Sigmoid colon (tissue), 7 donors: Measurements from ENCODE around the gene PLEKHM2. TPM values are rescaled to one million over a fixed set of nuclear protein-coding genes. Genes with fewer than 3 reads are reported as not detected.

Source experiments
- DNase-seq: peaks from one replicate; pipeline ENCODE4 v3.0.0-alpha.2; 2019
- H3K27ac ChIP-seq, 4 donors: fragments of 200-600 bp; sonication (generic); one replicate each; pipeline ENCODE4 v1.5.1; 2016 to 2019; ENCODE audit warnings: mild to moderate bottlenecking in 1 of 4
- H3K27me3 ChIP-seq, 3 donors: fragments of 200-600 bp; sonication (generic); one replicate each; pipeline ENCODE4 v1.5.1; 2019; ENCODE audit warnings: mild to moderate bottlenecking in 1 of 3
- H3K36me3 ChIP-seq, 4 donors: fragments of 200-600 bp; sonication (generic); one replicate each; pipeline ENCODE4 v1.5.1; 2016 to 2019
- H3K4me1 ChIP-seq, 4 donors: fragments of 200-600 bp; sonication (generic); one replicate each; pipeline ENCODE4 v1.5.1; 2017 to 2019
- H3K4me3 ChIP-seq, 4 donors: fragments of 200-600 bp; sonication (generic); one replicate each; pipeline ENCODE4 v1.5.1; 2017 to 2019; ENCODE audit warnings: mild to moderate bottlenecking in 2 of 4, moderate library complexity in 1 of 4
- H3K9me3 ChIP-seq, 4 donors: fragments of 200-600 bp in 3 of 4; sonication (generic) in 3 of 4; one replicate each; pipeline versions ENCODE4 v1.5.1 to v1.6.1; 2013 to 2019
- CTCF ChIP-seq, 4 experiments: fragments of 450-650 bp in 3 of 4; fragments of 200-600 bp in 1 of 4; IDR thresholded peaks; one replicate each; pipeline ENCODE4 v1.5.1; 2016 to 2019; ENCODE audit warnings: antibody characterized with exemption in 4 of 4, mild to moderate bottlenecking in 3 of 4, moderate library complexity in 2 of 4
- EP300 ChIP-seq, 4 donors: sonication (generic); formaldehyde crosslinking; IDR thresholded peaks; one replicate each; pipeline ENCODE4 v1.6.1; 2017; ENCODE audit warnings: antibody characterized with exemption in 4 of 4
- POLR2A ChIP-seq, 2 donors: fragments of 450-650 bp; IDR thresholded peaks; one replicate each; pipeline ENCODE4 v1.6.1; 2016; ENCODE audit warnings: antibody characterized with exemption in 2 of 2, mild to moderate bottlenecking in 2 of 2, moderate library complexity in 2 of 2
- POLR2AphosphoS5 ChIP-seq, 4 donors: sonication (generic); formaldehyde crosslinking; IDR thresholded peaks; one replicate each; pipeline ENCODE4 v1.6.1; 2017; ENCODE audit warnings: antibody characterized with exemption in 4 of 4
- WGBS, 2 donors: extraction: QIAGEN DNeasy Blood & Tissue Kit; methylation state at CpG; one replicate each; pipeline ENCODE4 v1.1.7; 2013; 5-methylcytosine and 5-hydroxymethylcytosine counted together
- intact Hi-C: fragments of 100-400 bp; cut with DNase I; formaldehyde crosslinking; loops from one replicate; pipeline ENCODE4 v1.15.1; 2023
- polyA plus RNA-seq, 3 donors: library from polyadenylated mRNA; stranded (reverse); fragments of 200-250 nt; gene quantifications; one replicate each; pipeline ENCODE4 v1.2.3, GENCODE V29; 2013
- total RNA-seq, 4 donors: library from RNA; depleted of rRNA; stranded (reverse); fragments of >200 nt; gene quantifications; one replicate each; pipeline ENCODE4 v1.1.0, GENCODE V29; 2016
- donor health status: healthy with polysubstance abuse.
- donor health status: Bipolar disorder and iron deficiency.
- donor health status: healthy.

PLEKHM2 gene
- total and polyA plus RNA-seq, 7 donors, result 19.8 to 49.6 (median 28.9) TPM

GRCh38 chr1:15765495-15766194, 81.5 kb downstream of the PLEKHM2 start:
- Histone ChIP-seq H3K27ac (no peak overlapping the region), H3K36me3 (peaks cover 0 to 56% (median 28%) of the 10 kb centered on the region in 4 donors), H3K4me1 (peaks cover 0 to 22% (median 17%) of the 10 kb centered on the region in 4 donors), H3K9me3 (no peaks in the 10 kb centered on the region), H3K4me3 (no peak overlapping the region), H3K27me3 (no peaks in the 10 kb centered on the region)
- no peak for TF ChIP-seq CTCF (IDR thresholded peaks at IDR 0.05)
- TF ChIP-seq POLR2A (IDR thresholded peaks at IDR 0.05), result no peak
- TF ChIP-seq EP300 (IDR thresholded peaks at IDR 0.05), result no peak
- no peak for TF ChIP-seq POLR2AphosphoS5 (IDR thresholded peaks at IDR 0.05)
- DNase-seq, result no peak
- intact Hi-C loops, result no loop called here
- 84 to 87% methylated on average over 20 of the region's 20 CpGs for WGBS, 2 donors

GRCh38 chr1:15767941-15768340, 83.8 kb downstream of the PLEKHM2 start:
- Histone ChIP-seq H3K27ac (no peak overlapping the region), H3K36me3 (peaks cover 11 to 79% (median 46%) of the 10 kb centered on the region in 4 donors), H3K27me3 (no peaks in the 10 kb centered on the region), H3K4me3 (no peak overlapping the region), H3K9me3 (no peaks in the 10 kb centered on the region), H3K4me1 (peaks cover 0 to 8% (median 3%) of the 10 kb centered on the region in 4 donors)
- no peak for DNase-seq
- TF ChIP-seq POLR2AphosphoS5 (IDR thresholded peaks at IDR 0.05), result no peak
- no peak for TF ChIP-seq CTCF (IDR thresholded peaks at IDR 0.05)
- TF ChIP-seq POLR2A (IDR thresholded peaks at IDR 0.05), result no peak
- TF ChIP-seq EP300 (IDR thresholded peaks at IDR 0.05), result no peak
- 85 to 94% methylated on average over 5 of the region's 5 CpGs for WGBS, 2 donors
- intact Hi-C loops, result no loop called here

GRCh38 chr1:15768388-15768787, 84.3 kb downstream of the PLEKHM2 start:
- no peak for TF ChIP-seq EP300 (IDR thresholded peaks at IDR 0.05)
- TF ChIP-seq POLR2AphosphoS5 (IDR thresholded peaks at IDR 0.05), result no peak
- TF ChIP-seq POLR2A (IDR thresholded peaks at IDR 0.05), result no peak
- TF ChIP-seq CTCF (IDR thresholded peaks at IDR 0.05), result no peak
- peaks cover 0 to 8% (median 3%) of the 10 kb centered on the region in 4 donors for H3K4me1 ChIP-seq
- H3K4me3 ChIP-seq, result no peak overlapping the region
- 96 to 97% methylated on average over 7 of the region's 7 CpGs for WGBS, 2 donors
- H3K9me3 ChIP-seq, result no peaks in the 10 kb centered on the region
- H3K36me3 ChIP-seq, result peaks cover 11 to 84% (median 48%) of the 10 kb centered on the region in 4 donors
- H3K27me3 ChIP-seq, result no peaks in the 10 kb centered on the region
- no peak overlapping the region for H3K27ac ChIP-seq
- intact Hi-C loops, result no loop called here
- DNase-seq, result no peak

- Histone ChIP-seq H3K4me3 (no peak overlapping the region), H3K36me3 (peaks cover 11 to 89% (median 55%) of the 10 kb centered on the region in 4 donors), H3K9me3 (no peaks in the 10 kb centered on the region), H3K4me1 (no peaks in the 10 kb centered on the region), H3K27me3 (no peaks in the 10 kb centered on the region), H3K27ac (no peak overlapping the region)
- intact Hi-C loops, result no loop called here
- WGBS, 2 donors, result 92 to 93% methylated on average over 14 of the region's 14 CpGs
- no peak for DNase-seq
- TF ChIP-seq POLR2AphosphoS5 (IDR thresholded peaks at IDR 0.05) (no peak), EP300 (IDR thresholded peaks at IDR 0.05) (no peak), POLR2A (IDR thresholded peaks at IDR 0.05) (no peak), CTCF (IDR thresholded peaks at IDR 0.05) (no peak)
Measured at GRCh38 chr1:15770313-15770962, 86.3 kb downstream of the PLEKHM2 start.
